ENCODE results near the gene AUTS2. TPM values are rescaled to one million over a fixed set of nuclear protein-coding genes. Genes with fewer than 3 reads are reported as not detected.

Gene AUTS2
- total RNA-seq, 1 experiment from 2014 or later = 2.3 TPM

DNA sequence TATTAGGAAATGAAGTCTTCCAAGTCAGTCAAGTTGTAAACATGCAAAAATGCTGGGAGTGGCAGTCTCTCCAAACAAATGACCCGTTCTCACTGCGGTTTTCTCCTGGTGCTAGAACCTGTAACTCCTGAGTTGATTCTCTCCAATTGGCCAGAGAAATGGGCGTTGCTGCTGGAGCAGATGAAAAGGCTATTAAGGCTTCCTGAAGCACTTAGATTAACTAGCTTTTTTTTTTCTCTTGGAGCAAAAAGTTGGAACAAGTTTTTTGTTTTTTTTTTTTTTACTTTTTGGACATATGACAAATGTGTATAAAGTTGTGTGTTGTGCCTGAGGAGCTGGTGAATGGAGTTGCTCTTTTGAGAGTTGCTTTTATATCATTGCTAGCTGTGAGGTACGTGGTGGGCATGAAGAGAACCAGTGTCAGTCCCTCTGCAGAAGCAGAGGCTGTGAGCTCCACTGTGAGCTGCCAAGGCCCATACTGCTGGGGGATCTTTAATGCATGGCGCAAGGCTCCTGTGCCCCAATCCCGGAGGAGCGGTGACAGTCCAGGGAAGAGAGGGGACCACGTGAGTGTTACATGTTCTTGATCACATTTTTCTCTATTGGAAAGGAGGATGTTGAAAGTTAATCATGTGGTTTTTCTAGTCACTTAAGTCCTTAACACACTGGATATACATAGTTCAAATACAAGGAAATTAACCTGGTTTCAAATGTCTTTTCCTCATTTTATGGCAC is 1140.0 kb downstream of the AUTS2 start:
- in situ Hi-C loops (cut with HindIII; ENCODE audit: low pct_unique_long_range_greater_than_20kb, low sequenced_read_pairs) = no loop called here
- DNase-seq (ENCODE audit: low read depth) = peak; percentile 68

DNA sequence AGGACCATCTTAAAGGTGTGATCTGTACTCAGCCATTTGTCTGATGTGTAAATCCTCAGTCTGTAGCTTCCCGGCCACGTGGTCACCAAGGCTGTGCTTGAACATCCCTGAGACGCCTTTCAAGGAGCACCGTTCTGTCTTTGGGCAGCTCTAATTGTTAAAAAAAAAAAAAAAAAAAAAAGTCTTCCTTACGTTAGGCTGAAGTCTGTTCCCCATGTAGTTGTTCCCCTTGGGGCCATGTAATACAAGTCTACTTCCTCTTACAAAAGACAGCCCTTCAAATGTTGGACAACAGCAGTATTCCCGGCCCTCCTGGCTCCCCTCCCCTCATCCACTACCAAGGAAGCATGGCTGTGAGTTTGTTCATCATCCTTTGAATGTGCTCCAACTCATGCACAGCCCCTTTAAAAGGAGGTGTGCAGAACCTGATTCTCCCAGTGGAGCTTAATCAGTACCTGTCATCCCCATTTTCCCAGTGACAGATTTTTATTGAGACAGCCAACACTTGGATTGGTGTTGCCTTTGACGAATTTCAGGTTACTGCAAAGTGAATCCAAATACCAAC is 1141.5 kb downstream of the AUTS2 start:
- DNase-seq (ENCODE audit: low read depth) = no peak
- in situ Hi-C loops (cut with HindIII; ENCODE audit: low pct_unique_long_range_greater_than_20kb, low sequenced_read_pairs) = no loop called here

DNA sequence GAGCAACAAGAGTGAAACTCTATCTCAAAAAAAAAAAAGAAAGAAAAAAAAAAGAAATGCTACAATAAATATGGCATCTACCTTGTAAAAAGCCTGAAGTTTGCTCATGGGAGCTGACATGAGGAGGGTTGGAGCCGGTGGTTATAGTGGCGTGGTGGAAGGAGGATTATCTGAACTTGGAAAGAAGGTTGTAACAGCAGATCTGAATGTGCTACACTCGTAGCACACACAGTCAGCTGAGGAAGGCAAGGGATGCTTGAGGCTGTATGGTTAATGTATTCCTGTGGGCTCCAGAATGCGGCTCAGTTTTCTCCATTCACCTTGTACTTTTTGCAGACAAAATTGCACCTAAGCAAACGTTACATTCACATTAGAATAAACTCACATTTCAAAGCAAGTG is 1143.4 kb downstream of the AUTS2 start:
- in situ Hi-C loops (cut with HindIII; ENCODE audit: low pct_unique_long_range_greater_than_20kb, low sequenced_read_pairs) = no loop called here
- no peak for DNase-seq (ENCODE audit: low read depth)

DNA sequence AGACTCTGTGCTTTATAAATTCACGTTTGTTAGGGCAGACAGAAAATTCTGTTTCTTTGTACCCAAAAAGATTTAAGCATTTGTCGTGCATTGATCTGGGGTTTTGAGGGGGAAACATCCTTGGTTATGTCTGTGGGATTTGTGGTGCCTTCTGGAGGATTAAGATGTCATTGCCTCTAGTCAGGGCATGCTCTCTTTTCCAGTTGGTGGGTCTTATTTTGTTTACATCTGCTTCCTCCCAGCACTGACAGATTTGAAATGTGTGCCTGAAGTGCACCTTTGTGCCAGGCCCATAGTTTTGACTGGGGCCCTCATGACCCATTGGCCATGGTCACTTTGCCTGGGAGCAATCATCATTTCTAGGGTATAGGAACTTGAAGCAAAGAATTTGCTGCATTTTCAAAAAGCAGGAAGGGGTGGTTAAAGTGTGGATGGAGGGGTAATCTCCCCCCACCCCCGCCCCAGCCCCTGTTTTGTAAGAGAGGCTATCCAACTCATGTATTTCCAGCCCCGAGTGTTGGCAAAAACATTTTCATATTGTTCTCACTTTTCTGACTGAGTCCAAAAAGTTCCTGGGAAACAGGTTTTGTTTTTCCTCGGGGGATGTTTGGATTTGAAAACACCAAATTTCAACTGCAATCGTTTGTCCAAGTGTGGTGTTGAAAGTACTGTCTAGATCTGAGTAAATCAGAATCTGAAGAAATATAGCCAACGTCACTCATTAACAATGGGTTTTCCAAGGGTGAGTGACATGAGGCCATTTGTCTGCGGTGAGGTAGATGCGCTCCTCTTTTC is 1145.5 kb downstream of the AUTS2 start:
- in situ Hi-C loops (cut with HindIII; ENCODE audit: low pct_unique_long_range_greater_than_20kb, low sequenced_read_pairs) = no loop called here

DNA sequence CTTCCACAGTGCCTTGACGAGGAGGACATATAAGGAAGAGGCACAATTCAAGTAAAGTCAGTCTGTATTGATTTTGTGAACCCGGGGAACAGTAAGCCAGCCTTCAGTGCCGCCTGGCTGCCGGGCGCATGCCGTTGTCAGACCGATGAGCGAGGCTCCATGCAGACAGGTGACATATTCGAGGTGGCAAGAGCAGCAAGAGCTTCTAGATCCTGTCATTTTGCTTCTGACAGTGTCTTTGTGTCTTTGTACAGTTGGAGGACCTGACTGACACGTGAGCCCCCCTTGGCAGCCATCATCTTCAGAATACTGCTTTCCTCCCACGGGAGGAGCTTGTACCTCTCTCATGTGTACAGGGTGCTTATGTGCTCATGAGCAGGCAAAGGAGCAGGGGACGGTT is 1146.2 kb downstream of the AUTS2 start:
- in situ Hi-C loops (cut with HindIII; ENCODE audit: low pct_unique_long_range_greater_than_20kb, low sequenced_read_pairs) = no loop called here
- DNase-seq (ENCODE audit: low read depth) = no peak

More for the DNA sequence above, 1145.5 kb downstream of the AUTS2 start:
- no peak for DNase-seq (ENCODE audit: low read depth)

DNA sequence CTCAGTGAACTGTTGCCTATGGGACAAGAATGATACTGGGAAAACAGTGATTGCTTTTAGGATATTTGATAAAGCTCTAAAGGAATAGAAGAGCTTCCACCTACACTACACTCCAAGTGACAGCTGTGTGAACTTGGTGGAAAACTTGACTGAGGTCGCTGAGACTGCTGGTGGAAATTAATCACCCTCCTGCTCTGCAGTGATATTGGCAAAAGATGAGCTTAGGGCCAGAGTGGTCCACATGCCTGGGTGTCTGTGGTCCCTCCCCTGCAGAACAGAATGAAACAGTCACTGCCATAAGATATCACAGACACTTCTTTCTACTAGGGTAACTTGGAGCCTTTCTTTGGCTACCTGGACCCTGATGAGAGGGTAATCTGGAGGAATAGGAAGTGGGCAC is 1151.6 kb downstream of the AUTS2 start:
- no peak for DNase-seq (ENCODE audit: low read depth)
- in situ Hi-C loops (cut with HindIII; ENCODE audit: low pct_unique_long_range_greater_than_20kb, low sequenced_read_pairs) = no loop called here

DNA sequence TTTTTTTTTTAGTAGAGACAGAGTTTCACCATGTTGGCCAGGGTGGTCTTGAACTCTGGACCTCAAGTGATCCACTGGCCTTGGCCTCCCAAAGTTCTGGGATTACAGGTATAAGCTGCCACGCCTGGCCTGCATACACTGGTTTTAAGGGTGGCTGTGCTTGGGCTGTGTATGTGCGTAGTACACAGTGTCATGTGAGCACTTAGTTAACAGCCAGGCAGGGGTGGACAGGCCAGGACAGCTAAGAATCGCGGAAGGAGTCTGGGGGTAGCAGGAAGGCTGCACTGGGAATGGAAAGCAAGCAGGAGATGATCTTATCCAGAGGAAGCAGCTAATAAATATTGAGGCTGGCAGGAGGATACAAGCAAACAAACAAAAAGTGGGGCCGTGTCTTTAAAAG is 1153.6 kb downstream of the AUTS2 start:
- in situ Hi-C loops (cut with HindIII; ENCODE audit: low pct_unique_long_range_greater_than_20kb, low sequenced_read_pairs) = no loop called here
- no peak for DNase-seq (ENCODE audit: low read depth)

DNA sequence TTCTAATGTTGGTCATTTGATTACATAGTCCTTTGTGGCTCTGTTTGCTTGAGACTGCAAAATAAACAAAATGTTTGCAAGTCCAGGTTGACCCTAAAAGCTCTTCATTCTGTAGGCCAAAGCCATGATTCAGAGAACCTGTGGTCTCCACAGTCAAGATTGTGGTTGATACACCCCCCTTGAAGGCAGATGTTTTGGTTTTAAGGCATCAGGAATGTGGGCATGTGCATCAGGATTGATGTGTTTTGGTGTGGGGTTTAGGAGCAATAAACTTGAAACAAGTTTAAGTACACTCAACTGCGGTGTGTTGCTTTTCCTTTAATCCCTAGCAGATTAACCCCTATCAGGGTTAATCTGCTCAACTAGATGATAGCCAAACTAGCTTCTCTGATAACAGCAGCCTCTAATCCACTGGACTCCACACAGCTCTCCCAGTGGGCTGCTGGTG is 1154.5 kb downstream of the AUTS2 start:
- in situ Hi-C loops (cut with HindIII; ENCODE audit: low pct_unique_long_range_greater_than_20kb, low sequenced_read_pairs) = no loop called here
- no peak for DNase-seq (ENCODE audit: low read depth)

DNA sequence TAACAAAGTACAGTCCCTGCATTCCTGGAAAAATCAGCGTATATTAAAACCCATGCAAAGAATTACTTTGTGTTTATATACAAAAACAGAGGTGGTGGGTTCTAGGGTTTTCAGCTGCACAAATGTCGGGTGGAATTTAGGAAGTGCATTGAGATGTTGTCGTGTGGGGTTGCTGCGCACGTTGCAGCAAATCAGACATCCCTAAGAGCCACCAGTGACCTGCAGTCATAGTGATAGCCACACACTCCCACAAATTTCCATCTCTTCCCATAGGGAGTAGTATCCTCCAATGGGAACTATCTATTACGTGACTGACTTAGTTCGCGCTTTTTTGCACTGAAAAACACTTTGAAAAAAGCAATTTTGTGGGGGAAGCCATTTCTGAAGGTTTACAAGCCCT is 1158.5 kb downstream of the AUTS2 start:
- in situ Hi-C loops (cut with HindIII; ENCODE audit: low pct_unique_long_range_greater_than_20kb, low sequenced_read_pairs) = no loop called here
- DNase-seq (ENCODE audit: low read depth) = no peak

DNA sequence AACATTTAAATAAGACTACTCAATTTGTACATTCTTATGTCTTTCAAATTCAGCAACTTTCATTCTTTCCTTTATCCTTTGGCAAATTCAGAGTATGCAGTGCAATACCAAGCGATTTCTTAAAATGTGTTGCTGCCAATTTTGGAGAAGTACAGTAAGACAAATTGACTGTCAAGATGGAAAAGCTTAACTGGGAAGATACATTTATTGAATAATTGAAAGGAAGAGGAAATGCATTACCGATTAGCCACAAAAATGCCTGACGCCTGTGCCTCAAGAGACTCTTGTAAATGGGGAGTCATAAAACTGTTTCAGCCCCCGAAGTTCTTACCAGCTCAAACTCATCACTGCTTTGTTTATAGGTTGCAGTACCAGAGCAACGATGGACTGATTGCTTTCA is 1160.4 kb downstream of the AUTS2 start:
- in situ Hi-C loops (cut with HindIII; ENCODE audit: low pct_unique_long_range_greater_than_20kb, low sequenced_read_pairs) = no loop called here
- DNase-seq (ENCODE audit: low read depth) = no peak

DNA sequence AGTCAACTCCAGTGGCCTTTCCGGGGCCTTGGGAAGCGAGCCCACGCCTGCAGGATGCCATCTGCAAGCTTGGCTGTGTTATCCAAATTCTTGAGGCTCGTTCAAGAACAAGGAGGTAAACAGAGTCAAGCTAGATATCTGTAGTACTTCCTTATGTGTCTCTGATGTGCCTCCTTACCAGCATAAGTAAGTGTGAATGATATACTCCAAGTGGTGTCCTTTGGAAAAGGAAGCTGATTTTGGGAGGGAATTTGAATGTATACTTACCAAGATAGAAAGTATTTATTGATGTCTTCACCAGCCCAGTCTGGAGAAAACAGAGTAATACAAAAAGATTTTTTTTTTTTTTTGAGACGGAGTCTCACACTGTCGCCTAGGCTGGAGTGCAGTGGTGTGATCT is 1161.4 kb downstream of the AUTS2 start:
- in situ Hi-C loops (cut with HindIII; ENCODE audit: low pct_unique_long_range_greater_than_20kb, low sequenced_read_pairs) = no loop called here

DNA sequence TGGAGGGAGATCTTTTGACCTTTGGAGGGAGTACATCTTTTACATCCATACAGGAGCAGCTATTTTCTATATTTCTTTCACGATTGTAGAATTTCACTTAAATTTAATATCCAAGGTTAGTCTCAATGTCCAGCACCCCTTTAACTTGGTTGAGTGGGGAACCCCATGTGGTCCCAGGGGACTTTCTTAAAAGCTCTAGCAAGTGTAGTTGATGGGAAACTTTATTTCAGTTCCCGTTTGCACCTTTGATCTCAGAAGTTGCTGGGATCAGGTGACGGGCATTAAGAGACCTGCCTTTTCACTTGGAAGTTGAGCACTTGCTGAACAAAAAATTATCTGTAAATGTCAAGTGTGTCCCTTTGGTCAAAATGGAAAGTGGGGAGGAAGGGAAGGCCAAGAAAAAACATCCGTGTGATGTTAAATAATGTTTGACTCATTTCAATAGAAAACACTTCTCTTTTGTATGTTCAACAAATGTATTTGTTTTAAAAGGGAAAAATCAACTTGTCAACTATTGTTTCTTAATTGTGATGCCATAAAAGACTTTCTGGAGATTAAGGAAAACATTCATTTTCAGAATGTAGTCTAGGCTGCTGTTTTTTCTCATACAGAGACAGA is 1163.5 kb downstream of the AUTS2 start:
- no peak for DNase-seq (ENCODE audit: low read depth)
- in situ Hi-C loops (cut with HindIII; ENCODE audit: low pct_unique_long_range_greater_than_20kb, low sequenced_read_pairs) = no loop called here

More for the DNA sequence above, 1161.4 kb downstream of the AUTS2 start:
- DNase-seq (ENCODE audit: low read depth) = no peak

DNA sequence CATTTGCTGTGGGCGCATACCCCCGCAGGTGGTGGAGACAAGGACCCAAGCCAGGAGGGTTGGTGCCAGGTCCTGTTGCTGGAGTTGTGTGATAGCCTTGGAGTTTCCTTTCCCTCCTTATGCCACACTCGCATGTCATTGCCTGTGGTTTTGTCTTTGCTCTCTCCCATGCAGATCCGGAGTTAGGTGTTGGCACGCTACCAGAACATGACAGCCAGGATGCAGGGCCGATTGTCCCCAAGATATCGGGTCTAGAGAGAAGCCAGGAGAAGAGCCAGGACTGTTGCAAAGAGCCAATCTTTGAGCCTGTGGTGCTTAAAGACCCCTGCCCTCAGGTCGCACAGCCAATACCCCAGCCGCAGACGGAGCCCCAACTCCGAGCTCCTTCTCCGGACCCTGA is 1164.4 kb downstream of the AUTS2 start:
- no peak for DNase-seq (ENCODE audit: low read depth)
- in situ Hi-C loops (cut with HindIII; ENCODE audit: low pct_unique_long_range_greater_than_20kb, low sequenced_read_pairs) = no loop called here

DNA sequence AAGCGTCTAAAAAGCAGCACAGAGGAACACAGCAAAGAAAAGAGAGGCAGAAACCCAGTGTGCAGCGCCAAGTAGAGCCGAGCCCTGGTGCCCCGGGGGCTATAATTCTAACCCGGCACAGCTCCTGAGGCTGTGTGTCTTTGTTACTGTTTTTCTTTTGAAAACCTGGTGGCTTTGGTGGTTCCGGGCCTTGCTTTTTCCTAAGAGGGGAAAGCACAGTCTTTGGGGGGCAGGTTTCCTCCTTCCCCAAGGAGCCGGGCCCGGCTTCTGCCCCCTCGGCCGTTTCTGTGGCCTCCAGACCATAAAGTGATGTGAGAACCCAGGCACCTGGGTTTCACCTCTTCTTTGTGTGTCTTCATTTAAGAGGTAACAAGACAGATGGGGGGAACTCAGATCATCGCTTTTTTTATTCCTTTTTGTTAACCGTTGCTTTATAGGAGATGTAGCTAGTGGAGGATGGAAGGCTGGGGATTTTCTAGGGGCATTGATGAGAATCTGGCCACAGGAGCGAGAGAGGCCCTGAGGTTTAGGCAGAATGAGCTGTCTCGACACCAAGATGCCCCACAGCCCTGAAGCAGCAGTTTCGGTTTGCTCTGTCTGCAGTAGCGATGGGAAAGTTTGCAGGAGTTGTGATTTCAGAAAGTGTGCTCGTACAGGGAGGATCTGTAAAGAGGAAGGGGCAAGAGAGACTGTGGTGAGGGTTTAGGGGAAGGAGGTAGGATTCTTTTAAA is 1165.9 kb downstream of the AUTS2 start:
- in situ Hi-C loops (cut with HindIII; ENCODE audit: low pct_unique_long_range_greater_than_20kb, low sequenced_read_pairs) = no loop called here
- no peak for DNase-seq (ENCODE audit: low read depth)

DNA sequence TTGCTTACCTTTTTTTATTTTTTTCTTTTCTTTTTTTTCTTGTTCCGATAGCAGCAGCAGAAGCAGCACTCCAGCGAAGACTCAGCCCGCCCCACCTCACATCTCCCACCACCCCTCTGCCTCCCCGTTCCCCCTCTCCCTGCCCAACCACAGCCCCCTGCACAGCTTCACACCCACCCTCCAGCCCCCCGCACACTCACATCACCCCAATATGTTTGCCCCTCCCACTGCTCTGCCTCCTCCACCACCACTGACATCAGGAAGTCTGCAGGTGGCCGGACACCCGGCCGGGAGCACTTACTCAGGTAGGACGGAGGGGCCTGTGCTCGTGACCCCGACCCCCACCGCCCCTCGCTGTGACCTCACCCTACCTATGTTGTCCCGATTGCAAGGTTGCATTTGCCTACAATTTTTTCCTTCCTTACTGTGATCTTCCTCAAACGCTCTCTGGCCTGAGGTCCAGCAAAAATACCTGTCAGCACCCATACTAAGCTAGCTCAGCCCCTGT is 1166.5 kb downstream of the AUTS2 start:
- in situ Hi-C loops (cut with HindIII; ENCODE audit: low pct_unique_long_range_greater_than_20kb, low sequenced_read_pairs) = no loop called here
- DNase-seq (ENCODE audit: low read depth) = no peak

DNA sequence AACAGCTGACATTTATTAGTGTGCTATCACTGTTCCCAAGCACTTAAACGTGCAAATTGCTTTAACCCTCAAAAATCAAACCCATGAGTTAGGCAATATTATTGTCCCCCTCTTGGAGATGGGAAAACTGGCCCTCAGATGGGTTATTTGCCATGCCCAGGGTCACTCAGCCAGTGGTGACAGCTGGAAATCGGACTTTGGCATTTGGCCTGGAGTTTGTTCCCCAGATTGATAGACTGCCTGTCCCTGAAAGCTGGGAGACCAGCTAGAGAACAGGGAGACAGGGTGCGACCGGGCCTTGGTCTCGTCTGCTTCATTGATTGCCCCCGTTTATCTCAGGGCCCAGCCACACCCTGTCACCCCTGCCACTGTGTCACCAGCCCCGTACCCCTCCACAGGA is 1167.4 kb downstream of the AUTS2 start:
- no peak for DNase-seq (ENCODE audit: low read depth)
- in situ Hi-C loops (cut with HindIII; ENCODE audit: low pct_unique_long_range_greater_than_20kb, low sequenced_read_pairs) = no loop called here

DNA sequence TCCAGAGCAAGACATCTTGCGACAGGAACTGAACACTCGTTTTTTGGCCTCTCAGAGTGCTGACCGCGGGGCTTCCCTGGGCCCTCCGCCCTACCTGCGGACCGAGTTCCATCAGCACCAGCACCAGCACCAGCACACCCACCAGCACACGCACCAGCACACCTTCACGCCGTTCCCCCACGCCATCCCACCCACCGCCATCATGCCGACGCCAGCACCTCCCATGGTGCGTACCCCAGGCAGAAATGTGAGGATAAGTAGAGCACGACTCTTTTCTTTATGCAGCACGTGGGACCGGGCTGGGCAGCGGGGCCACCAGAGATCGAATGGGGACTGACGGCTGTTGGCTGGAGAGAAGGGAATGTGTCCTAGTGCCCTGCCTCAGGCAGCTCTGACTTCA is 1167.8 kb downstream of the AUTS2 start:
- in situ Hi-C loops (cut with HindIII; ENCODE audit: low pct_unique_long_range_greater_than_20kb, low sequenced_read_pairs) = no loop called here
- DNase-seq (ENCODE audit: low read depth) = no peak

DNA sequence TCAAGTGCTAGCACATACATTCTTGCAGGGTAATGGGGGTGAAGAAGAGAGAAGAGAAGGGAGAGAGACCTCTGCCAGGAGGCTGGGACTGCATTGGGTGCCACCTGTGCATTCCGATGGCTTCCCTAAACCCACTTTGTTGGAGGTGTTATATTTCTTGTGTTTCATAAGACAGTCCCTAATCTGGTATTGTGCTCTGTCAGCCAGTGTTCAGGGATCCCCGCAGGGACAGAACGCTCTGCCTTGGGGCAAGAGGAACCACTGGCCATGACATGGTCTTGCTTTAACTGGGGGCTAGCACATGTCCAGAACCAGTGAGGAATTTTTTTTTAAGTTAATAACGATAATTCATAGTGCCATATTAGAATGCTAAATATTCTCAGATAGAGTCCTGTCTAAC is 1168.4 kb downstream of the AUTS2 start:
- in situ Hi-C loops (cut with HindIII; ENCODE audit: low pct_unique_long_range_greater_than_20kb, low sequenced_read_pairs) = no loop called here

More for the DNA sequence above, 1168.4 kb downstream of the AUTS2 start:
- no peak for DNase-seq (ENCODE audit: low read depth)
